Keratinocyte (primary cell): ENCODE results near the gene IFNGR1. TPM values are rescaled to one million over a fixed set of nuclear protein-coding genes. Genes with fewer than 3 reads are reported as not detected.

Experiments
- DNase-seq: peaks from one replicate; pipeline ENCODE4 v3.0.0-alpha.2; 2011; ENCODE audit warnings: low read depth, missing footprints, low spot score
- FAIRE-seq: peaks from 2 replicates; lab custom pipeline; 2011; peaks lifted over from hg19 to GRCh38; lab: Jason Lieb, UNC
- H2AFZ ChIP-seq: 2 replicates; pipeline ENCODE4 v1.6.0; 2012; ENCODE audit warnings: low read length, control low read depth, inconsistent platforms; ENCODE audit not compliant: control insufficient read depth
- H3K27ac ChIP-seq: 2 replicates; pipeline ENCODE4 v1.5.1; 2011; ENCODE audit warnings: low read length; ENCODE audit not compliant: control insufficient read depth, insufficient read depth
- H3K27me3 ChIP-seq: 3 replicates; pipeline ENCODE4 v1.6.0; 2011; ENCODE audit warnings: low read length; ENCODE audit not compliant: control insufficient read depth, insufficient read depth; ENCODE audit errors: extremely low read depth
- H3K36me3 ChIP-seq, 2 experiments: 2 replicates in 1 of 2; 3 replicates in 1 of 2; pipeline ENCODE4 v1.5.1; 2011; ENCODE audit warnings: low read length in 2 of 2, mild to moderate bottlenecking in 1 of 2; ENCODE audit not compliant: control insufficient read depth in 2 of 2, insufficient read depth in 2 of 2; ENCODE audit errors: extremely low read depth in 1 of 2
- H3K4me1 ChIP-seq: 3 replicates; pipeline ENCODE4 v1.5.1; 2011; ENCODE audit warnings: low read length; ENCODE audit not compliant: control insufficient read depth, insufficient read depth; ENCODE audit errors: extremely low read depth
- H3K4me2 ChIP-seq: 3 replicates; pipeline ENCODE4 v1.6.0; 2011; ENCODE audit warnings: low read depth, low read length; ENCODE audit not compliant: control insufficient read depth, insufficient read depth; ENCODE audit errors: extremely low read depth
- H3K4me3 ChIP-seq, 3 experiments: fragments of 200-600 bp in 1 of 3; sonication (generic) in 1 of 3; 2 replicates in 2 of 3; 3 replicates in 1 of 3; pipeline ENCODE4 v1.5.1; 2011 to 2016; ENCODE audit warnings: low read length in 3 of 3, mild to moderate bottlenecking in 3 of 3, control low read depth in 2 of 3, inconsistent platforms in 1 of 3, low read depth in 1 of 3, mixed read lengths in 1 of 3, mixed run types in 1 of 3, moderate library complexity in 1 of 3; ENCODE audit not compliant: control insufficient read depth in 2 of 3, insufficient read depth in 2 of 3; ENCODE audit errors: extremely low read depth in 1 of 3
- H3K79me2 ChIP-seq: 2 replicates; pipeline ENCODE4 v1.6.0; 2012; ENCODE audit warnings: low read length; ENCODE audit not compliant: control insufficient read depth, insufficient read depth
- H3K9ac ChIP-seq: 3 replicates; pipeline ENCODE4 v1.6.0; 2011; ENCODE audit warnings: low read length; ENCODE audit not compliant: control insufficient read depth, insufficient read depth; ENCODE audit errors: extremely low read depth
- H3K9me1 ChIP-seq: 3 replicates; pipeline ENCODE4 v1.6.0; 2011; ENCODE audit warnings: low read length; ENCODE audit not compliant: control insufficient read depth, insufficient read depth; ENCODE audit errors: extremely low read depth
- H3K9me3 ChIP-seq: 2 replicates; pipeline ENCODE4 v1.5.1; 2012; ENCODE audit warnings: low read depth, low read length; ENCODE audit not compliant: control insufficient read depth
- H4K20me1 ChIP-seq: 3 replicates; pipeline ENCODE4 v1.6.0; 2011; ENCODE audit warnings: low read length; ENCODE audit not compliant: control insufficient read depth, insufficient read depth; ENCODE audit errors: extremely low read depth
- EZH2 ChIP-seq: IDR thresholded peaks from one replicate; pipeline ENCODE4 v1.6.1; 2012; ENCODE audit warnings: inconsistent platforms, mild to moderate bottlenecking, low read length, moderate library complexity
- dilution Hi-C: fragments of 300-500 bp; cut with MboI; formaldehyde crosslinking; loops from one replicate; pipeline ENCODE4 v1.7.0; 2020; ENCODE audit warnings: low sequenced_read_pairs; ENCODE audit not compliant: extremely low pct_ligation_motif_present
- polyA plus RNA-seq, 5 experiments: library from polyadenylated mRNA; depleted of rRNA in 3 of 5; stranded (reverse) in 3 of 5; stranded (forward) in 1 of 5; unstranded in 1 of 5; fragments of >200 nt; gene quantifications; 1 replicate in 1 of 5; 2 replicates in 3 of 5; 3 replicates in 1 of 5; pipeline versions ENCODE4 v1.2.1 to v1.2.3, GENCODE V29; 2011 to 2012; ENCODE audit warnings: missing spikeins in 2 of 5, low read depth in 1 of 5, low replicate concordance in 1 of 5
- TF ChIP-seq, protein P1 (sequence below), 3 experiments: IDR thresholded peaks in 1 of 3; conservative IDR thresholded peaks in 1 of 3; optimal IDR thresholded peaks in 1 of 3; 2 replicates in 2 of 3; 3 replicates in 1 of 3; pipeline versions ENCODE3 to v1.5.1; 2011; ENCODE audit warnings: low read length in 3 of 3, mild to moderate bottlenecking in 3 of 3, moderate library complexity in 2 of 3, control low read depth in 1 of 3, inconsistent platforms in 1 of 3; ENCODE audit not compliant: insufficient read depth in 2 of 3; ENCODE audit errors: extremely low read depth in 1 of 3

The IFNGR1 gene
- polyA plus RNA-seq, 1 donor (not counting 4 experiments of a cell fraction or from before 2014, with no cell fraction given) = 109 TPM

GRCh38 chr6:137206577-137206976 is 12.6 kb downstream of the IFNGR1 start:
- Histone ChIP-seq H3K79me2 (peaks cover 42% of the 10 kb centered on the region), H4K20me1 (peaks cover 3% of the 10 kb centered on the region), H3K4me3 (no peak overlapping the region), H3K4me2 (no peak overlapping the region), H3K4me1 (no peaks in the 10 kb centered on the region), H3K9ac (no peak overlapping the region), H2AFZ (no peak overlapping the region), H3K9me1 (no peaks in the 10 kb centered on the region), H3K36me3 (peaks cover 10 to 13% of the 10 kb centered on the region in 2 experiments), H3K27me3 (no peaks in the 10 kb centered on the region), H3K9me3 (no peaks in the 10 kb centered on the region), H3K27ac (no peak overlapping the region)
- no peak for TF ChIP-seq EZH2
- TF ChIP-seq, protein P1, sequence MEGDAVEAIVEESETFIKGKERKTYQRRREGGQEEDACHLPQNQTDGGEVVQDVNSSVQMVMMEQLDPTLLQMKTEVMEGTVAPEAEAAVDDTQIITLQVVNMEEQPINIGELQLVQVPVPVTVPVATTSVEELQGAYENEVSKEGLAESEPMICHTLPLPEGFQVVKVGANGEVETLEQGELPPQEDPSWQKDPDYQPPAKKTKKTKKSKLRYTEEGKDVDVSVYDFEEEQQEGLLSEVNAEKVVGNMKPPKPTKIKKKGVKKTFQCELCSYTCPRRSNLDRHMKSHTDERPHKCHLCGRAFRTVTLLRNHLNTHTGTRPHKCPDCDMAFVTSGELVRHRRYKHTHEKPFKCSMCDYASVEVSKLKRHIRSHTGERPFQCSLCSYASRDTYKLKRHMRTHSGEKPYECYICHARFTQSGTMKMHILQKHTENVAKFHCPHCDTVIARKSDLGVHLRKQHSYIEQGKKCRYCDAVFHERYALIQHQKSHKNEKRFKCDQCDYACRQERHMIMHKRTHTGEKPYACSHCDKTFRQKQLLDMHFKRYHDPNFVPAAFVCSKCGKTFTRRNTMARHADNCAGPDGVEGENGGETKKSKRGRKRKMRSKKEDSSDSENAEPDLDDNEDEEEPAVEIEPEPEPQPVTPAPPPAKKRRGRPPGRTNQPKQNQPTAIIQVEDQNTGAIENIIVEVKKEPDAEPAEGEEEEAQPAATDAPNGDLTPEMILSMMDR (optimal IDR thresholded peaks at IDR 0.05 in 1 of 3, IDR thresholded peaks at IDR 0.05 in 1 of 3, conservative IDR thresholded peaks at IDR 0.05 in 1 of 3; ENCODE audit: extremely low read depth in 1 of 3, insufficient read depth in 2 of 3, low read length in 3 of 3) = no peak
- DNase-seq (no peak), FAIRE-seq (no peak)
- dilution Hi-C loops = no loop called here

GRCh38 chr6:137203256-137203655 is 15.9 kb downstream of the IFNGR1 start:
- Histone ChIP-seq H3K4me1 (no peaks in the 10 kb centered on the region), H3K36me3 (peaks cover 10 to 16% of the 10 kb centered on the region in 2 experiments), H3K4me3 (no peak overlapping the region), H3K79me2 (peaks cover 8% of the 10 kb centered on the region), H4K20me1 (no peaks in the 10 kb centered on the region), H3K4me2 (no peak overlapping the region), H3K9ac (no peak overlapping the region), H3K27ac (no peak overlapping the region), H2AFZ (no peak overlapping the region), H3K9me1 (no peaks in the 10 kb centered on the region), H3K27me3 (no peaks in the 10 kb centered on the region), H3K9me3 (no peaks in the 10 kb centered on the region)
- DNase-seq (no peak), FAIRE-seq (no peak)
- no peak for TF ChIP-seq EZH2
- dilution Hi-C loops = no loop called here

GRCh38 chr6:137202078-137202477 is 17.1 kb downstream of the IFNGR1 start:
- dilution Hi-C loops = no loop called here
- DNase-seq (no peak), FAIRE-seq (no peak)
- Histone ChIP-seq H3K79me2 (no peaks in the 10 kb centered on the region), H3K9ac (no peak overlapping the region), H3K4me2 (no peak overlapping the region), H3K27me3 (no peaks in the 10 kb centered on the region), H2AFZ (no peak overlapping the region), H3K4me3 (no peak overlapping the region), H3K4me1 (no peaks in the 10 kb centered on the region), H3K36me3 (peaks cover 10 to 21% of the 10 kb centered on the region in 2 experiments), H3K27ac (no peak overlapping the region), H3K9me3 (no peaks in the 10 kb centered on the region), H3K9me1 (no peaks in the 10 kb centered on the region), H4K20me1 (no peaks in the 10 kb centered on the region)
- TF ChIP-seq, protein P1 (optimal IDR thresholded peaks at IDR 0.05 in 1 of 3, IDR thresholded peaks at IDR 0.05 in 1 of 3, conservative IDR thresholded peaks at IDR 0.05 in 1 of 3; ENCODE audit: extremely low read depth in 1 of 3, insufficient read depth in 2 of 3, low read length in 3 of 3) = peak; percentile 49 to 70 (median 49)
- TF ChIP-seq EZH2 = no peak
